ENCODE data around the gene NDRG3.

GRCh38 chr20:36614781-36615557 lies 130.9 kb downstream of the NDRG3 start:
- TF ChIP-seq CTCF (IDR thresholded peaks at IDR 0.05) (no peak), POLR2A (IDR thresholded peaks at IDR 0.05) (no peak), POLR2AphosphoS5 (IDR thresholded peaks at IDR 0.05) (no peak), EP300 (IDR thresholded peaks at IDR 0.05) (no peak)
